ENCODE results near the gene MPO.

DNA sequence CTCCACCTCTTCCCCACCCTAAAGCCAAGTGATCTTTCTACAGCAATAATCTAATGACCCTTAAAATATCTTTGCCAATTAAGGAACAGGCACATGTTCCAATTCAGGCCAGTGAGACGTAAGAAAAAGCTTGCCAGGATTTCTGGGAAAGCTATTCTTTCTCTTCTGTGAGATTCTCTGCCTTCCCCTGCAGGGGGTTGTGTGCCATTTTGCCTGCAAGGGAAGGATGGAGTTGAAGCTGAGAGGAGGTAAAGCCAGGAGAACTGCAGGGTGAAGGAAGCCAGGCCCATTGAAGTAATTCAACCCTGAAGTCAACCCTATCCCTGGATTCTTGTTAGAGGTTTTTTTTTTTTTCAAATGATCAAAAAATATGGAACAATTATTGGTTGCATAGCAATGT, 51.4 kb downstream of the MPO start:
- TF ChIP-seq CTCF (IDR thresholded peaks at IDR 0.05; ENCODE audit: poor library complexity) (no peak), EZH2 (IDR thresholded peaks at IDR 0.05; ENCODE audit: borderline replicate concordance) (no peak), EZH2phosphoT487 (IDR thresholded peaks at IDR 0.05; ENCODE audit: low read depth, severe bottlenecking, unreplicated experiment) (no peak)

All from hepatocyte (in vitro differentiated cells).